MM.1S (cell line): Measurements from ENCODE around the gene CTBP1.

ENCODE experiments used
- EZH2 ChIP-seq: fragments of 300-600 bp; sonication (generic); optimal IDR thresholded peaks from 2 replicates; pipeline ENCODE3; 2017; ENCODE audit warnings: low read depth, mild to moderate bottlenecking, antibody characterized with exemption, low read length, mixed read lengths
- EZH2phosphoT487 ChIP-seq: fragments of 300-600 bp; sonication (generic); IDR thresholded peaks from 2 replicates; pipeline ENCODE4 v1.6.1; 2018; ENCODE audit warnings: antibody characterized with exemption, low read length
- TF ChIP-seq, protein P1 (sequence below): fragments of 300-600 bp; sonication (generic); IDR thresholded peaks from 2 replicates; pipeline ENCODE4 v1.5.1; 2016; ENCODE audit warnings: antibody characterized with exemption, low read length, mixed read lengths

- TF ChIP-seq, protein P1, sequence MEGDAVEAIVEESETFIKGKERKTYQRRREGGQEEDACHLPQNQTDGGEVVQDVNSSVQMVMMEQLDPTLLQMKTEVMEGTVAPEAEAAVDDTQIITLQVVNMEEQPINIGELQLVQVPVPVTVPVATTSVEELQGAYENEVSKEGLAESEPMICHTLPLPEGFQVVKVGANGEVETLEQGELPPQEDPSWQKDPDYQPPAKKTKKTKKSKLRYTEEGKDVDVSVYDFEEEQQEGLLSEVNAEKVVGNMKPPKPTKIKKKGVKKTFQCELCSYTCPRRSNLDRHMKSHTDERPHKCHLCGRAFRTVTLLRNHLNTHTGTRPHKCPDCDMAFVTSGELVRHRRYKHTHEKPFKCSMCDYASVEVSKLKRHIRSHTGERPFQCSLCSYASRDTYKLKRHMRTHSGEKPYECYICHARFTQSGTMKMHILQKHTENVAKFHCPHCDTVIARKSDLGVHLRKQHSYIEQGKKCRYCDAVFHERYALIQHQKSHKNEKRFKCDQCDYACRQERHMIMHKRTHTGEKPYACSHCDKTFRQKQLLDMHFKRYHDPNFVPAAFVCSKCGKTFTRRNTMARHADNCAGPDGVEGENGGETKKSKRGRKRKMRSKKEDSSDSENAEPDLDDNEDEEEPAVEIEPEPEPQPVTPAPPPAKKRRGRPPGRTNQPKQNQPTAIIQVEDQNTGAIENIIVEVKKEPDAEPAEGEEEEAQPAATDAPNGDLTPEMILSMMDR, result no peak
- TF ChIP-seq EZH2phosphoT487 (no peak), EZH2 (no peak)
These were observed 45.1 kb upstream of the CTBP1 start for GRCh38 chr4:1293991-1294390.
